CD4-positive, alpha-beta T cell treated with Interleukin-21 for 1 hour (primary cell): ENCODE data around the gene KRTAP12-1.
"Not testable (repeated sequence)": the region's sequence is repeated elsewhere in the genome, so short reads cannot be mapped to it uniquely, and the experiment has no call there.

ENCODE experiments used
- DNase-seq: peaks from one replicate; pipeline ENCODE4 v3.0.0-alpha.2; 2020

KRTAP12-1 gene

GRCh38 chr21:44697172-44697810, 15.3 kb upstream of the KRTAP12-1 start, which contains the start of gene KRTAP10-12:
TSS of gene KRTAP10-12 (plus strand) at chr21:44697172. CDS start at chr21:44697202, 30 bp downstream.
- not testable (repeated sequence) for DNase-seq

GRCh38 chr21:44696572-44696971, 14.6 kb upstream of the KRTAP12-1 start:
- no peak for DNase-seq

DNA sequence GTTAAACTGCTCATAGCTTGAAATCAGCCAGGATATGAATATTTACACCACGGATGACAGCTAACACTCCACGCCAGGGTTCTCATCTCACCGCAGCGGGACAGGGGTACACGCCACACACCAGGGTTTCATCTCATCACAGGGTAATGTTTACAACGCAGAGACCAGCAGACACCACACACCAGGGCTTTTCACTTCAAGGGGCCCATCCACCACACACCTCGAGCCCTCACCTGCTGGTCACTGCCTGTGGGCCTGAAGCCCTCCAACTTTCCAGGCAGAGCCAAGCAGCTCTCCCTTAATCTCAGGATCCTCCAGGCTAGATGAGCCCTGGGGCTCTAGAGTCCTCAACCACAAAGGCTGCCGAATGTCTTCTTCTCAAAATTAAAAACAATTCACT, 13.7 kb upstream of the KRTAP12-1 start:
- DNase-seq: no peak

- no peak for DNase-seq
Observed at GRCh38 chr21:44695184-44695583, 13.2 kb upstream of the KRTAP12-1 start.

- no peak for DNase-seq
Observed at GRCh38 chr21:44694776-44695175, 12.8 kb upstream of the KRTAP12-1 start.

- DNase-seq: no peak
Observed at GRCh38 chr21:44692798-44693512, 11.0 kb upstream of the KRTAP12-1 start.

DNA sequence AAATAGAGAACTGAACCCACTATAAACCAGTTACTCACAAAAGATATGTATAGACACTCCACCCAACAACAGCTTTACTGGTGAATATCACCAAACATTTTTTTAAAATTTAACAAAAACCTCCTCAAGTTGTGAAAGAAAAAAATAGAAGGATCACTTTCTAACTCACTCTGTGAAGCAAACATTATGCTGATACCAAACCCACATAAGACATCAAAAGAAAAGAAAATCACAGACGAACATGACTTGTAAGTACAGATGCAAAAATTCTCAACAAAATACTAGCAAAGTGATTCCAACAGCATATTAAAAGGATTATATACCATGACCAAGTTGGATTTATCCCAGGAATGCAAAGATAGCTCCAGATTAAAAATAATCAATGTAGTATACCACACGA, 9.7 kb upstream of the KRTAP12-1 start:
- DNase-seq: no peak

GRCh38 chr21:44689740-44690139, 7.8 kb upstream of the KRTAP12-1 start:
- DNase-seq: not testable (repeated sequence)

GRCh38 chr21:44687671-44688070, 5.7 kb upstream of the KRTAP12-1 start:
- no peak for DNase-seq

DNA sequence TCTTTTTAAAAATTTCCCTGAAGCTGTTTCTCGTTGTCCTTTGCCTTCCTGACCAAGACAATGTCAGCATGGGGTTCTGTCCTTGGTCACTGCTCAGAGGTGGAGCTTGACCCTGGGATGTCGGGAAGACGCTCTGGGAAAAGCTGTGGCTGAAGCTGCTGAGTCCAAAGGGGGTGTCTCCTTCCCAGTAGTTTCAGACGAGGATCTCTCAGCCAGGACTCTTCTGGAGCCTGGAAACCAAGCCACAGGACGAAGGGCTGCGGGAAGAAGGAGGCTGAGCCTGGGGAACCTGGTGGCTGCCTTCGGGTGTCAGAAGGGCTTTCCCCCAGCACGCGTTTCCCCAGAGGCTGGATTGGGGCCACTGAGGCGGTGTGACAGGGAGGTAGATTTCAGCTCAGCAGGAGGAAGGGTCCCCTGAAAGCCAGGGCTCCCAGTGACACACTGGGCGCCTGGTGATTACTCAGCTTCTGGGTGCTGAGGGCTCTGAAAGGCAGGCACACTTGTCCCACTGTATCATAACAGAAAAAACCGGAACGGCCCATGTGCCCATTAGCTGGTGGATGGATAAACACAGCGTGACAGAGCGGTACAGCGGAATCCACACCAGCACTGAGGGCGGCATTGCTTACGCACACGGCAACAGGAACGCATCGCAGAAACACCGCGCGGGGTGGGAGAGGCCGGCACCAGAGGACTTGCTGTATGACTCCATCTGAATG, 5.0 kb upstream of the KRTAP12-1 start:
- DNase-seq: no peak

DNA sequence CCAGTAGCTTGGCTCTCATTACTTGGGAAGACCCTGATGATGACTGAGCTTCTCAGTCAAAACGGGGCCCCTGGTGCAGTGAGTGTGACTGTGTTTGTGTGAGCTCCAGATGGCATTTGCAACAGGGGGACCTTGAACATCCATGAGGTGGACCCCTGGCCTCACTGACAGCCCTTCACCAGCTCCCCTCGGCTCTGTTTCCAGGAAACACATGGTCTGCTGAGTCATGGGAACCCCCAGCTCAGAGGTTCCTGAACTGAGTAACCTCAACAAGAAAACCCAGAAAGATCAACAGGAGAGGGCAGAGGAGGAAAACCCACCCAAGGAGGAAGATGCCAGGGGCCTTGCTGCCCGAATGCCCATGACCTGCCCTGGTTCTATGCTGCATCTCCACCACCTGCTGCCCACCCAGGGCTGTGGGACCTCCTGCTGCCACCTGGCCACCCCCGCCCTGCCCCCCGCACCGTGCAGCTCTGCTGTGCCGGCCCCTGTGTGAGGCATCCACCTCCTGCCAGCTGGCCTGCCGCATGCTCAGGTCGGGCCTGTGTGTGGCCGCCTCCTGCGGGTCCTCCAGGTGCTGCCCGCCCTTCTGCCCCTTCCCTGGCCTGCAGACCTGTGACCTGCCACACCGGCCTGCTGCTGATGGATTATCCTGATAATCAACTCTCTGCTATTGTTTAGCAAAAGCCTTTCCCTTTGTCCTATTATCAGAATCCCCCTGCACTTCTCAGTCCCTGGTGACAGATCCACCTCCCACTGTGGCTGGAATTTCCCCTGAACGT, 4.2 kb upstream of the KRTAP12-1 start:
- DNase-seq: no peak

GRCh38 chr21:44685050-44685449, 3.1 kb upstream of the KRTAP12-1 start:
- DNase-seq: not testable (repeated sequence)

DNA sequence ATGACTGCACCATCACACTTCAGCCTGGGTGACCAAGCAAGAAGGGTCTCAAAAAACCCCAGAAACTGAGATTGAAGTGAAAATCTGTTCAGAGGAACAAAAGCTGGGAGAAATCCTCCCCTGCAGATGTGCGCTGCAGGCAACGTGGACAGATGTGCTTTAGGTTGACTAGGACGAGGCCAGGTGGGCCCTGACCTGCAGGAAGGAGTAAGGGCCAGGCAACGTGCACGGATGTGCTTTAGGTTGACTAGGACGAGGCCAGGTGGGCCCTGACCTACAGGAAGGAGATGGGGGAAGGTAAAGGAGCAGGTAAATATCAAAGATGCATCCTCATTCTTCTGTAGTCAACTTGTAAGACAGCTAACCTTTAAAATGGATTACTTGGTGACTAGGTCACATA, 2.5 kb upstream of the KRTAP12-1 start:
- no peak for DNase-seq

DNA sequence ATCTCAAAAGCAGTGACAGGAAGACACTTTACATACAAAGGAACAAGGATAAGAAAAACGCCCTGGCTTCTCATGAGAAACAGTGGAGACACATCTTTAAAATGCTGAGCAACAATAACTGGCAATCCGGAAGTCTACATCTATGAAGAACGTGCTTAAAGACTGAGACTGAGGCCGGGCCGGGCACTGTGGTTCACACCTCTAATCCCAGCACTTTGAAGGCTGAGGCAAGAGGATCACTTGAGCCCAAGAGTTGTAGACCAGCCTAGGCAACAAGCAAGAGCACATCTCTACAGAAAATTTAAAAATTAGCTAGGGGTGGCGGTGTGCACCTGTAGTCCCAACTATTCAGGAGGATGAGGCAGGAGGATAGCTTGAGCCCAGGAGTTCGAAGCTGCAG, 2.1 kb upstream of the KRTAP12-1 start:
- no peak for DNase-seq

- DNase-seq: no peak
Observed at GRCh38 chr21:44682580-44683151, 703 bp upstream of the KRTAP12-1 start.

DNA sequence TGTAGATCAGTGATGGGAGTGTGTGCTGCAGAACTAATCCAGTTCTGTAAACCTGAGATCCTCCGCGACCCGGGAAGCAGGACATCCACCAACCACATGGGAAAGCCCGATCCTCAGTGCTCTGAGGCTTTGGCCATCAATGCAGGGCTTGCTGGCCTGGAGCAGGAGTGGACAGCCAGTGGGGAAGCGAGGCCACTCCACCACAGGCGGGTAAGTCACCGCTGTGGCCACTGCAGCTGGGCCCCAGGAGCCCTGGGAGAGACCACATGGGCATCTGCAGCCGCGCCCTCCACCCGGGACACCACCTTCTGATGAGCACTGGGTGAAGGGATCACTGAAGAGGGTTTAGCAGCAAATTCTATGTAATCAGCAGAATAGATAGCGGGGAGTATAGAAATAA, 811 bp downstream of the KRTAP12-1 start:
- DNase-seq: no peak

GRCh38 chr21:44677881-44678280, 4.1 kb downstream of the KRTAP12-1 start:
- no peak for DNase-seq

GRCh38 chr21:44671911-44672310, 10.1 kb downstream of the KRTAP12-1 start:
- DNase-seq: no peak

DNA sequence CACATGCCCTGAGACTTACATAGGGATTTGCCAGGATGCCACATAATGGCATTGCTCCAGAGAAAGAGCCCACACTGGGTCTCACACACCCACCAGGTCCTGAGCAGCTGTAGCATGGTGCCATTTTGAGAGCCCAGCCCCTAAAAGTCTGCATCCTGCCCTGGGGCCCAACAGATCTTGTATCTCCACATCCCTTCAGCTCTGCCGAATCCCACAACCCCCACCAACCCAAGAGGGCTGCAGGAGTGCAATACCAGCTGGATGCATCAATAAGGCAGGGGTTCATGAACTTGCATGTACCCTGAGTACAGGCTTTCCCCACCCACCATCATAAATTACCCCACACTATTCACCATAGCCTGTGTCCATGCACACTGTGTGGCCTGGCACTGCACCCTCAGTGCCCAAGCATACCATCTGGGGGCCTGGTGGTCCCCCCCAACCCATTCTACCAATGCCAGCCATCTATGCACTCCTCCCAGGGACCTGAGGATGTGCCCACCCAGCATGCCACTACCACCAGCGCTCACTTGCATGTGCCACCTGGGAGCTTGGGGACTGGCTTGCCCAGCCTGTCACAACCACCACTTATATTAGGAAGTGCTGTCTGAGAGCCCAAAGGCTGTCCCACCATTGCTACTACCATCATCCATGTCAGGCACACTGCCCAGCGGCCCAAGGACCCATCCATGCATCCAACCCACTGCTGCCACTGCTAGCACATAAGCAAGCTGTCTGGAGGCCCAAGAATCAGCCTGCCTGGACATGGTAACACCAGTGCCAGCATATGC, 11.1 kb downstream of the KRTAP12-1 start:
- no peak for DNase-seq

DNA sequence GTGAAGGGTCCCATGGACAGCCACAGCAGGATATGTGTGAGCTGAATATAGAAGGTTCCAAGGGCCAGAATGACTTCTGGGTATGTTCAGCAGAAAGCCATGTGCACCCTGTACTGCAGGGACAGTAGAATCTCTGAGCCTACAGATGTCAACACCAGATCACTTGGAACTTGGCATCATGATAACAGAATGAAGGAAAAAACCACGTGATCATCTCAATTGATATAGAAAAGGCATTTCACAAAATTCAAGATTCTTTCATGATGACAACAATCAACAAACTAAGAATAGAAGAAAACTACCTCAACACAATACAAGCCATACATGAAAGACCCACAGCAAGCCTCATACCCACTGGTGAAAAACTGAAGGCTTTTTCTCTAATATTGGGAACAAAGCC, 14.4 kb downstream of the KRTAP12-1 start:
- no peak for DNase-seq

GRCh38 chr21:44666401-44667320, 15.3 kb downstream of the KRTAP12-1 start, which contains the start of gene KRTAP12-2:
TSS of gene KRTAP12-2 (minus strand) at chr21:44666927. CDS start at chr21:44666886, 41 bp downstream.
- no peak for DNase-seq
